Neural cell (in vitro differentiated cells): Measurements from ENCODE around the gene CEP192. TPM values are rescaled to one million over a fixed set of nuclear protein-coding genes. Genes with fewer than 3 reads are reported as not detected.

Source experiments
- H2AFZ ChIP-seq: fragments of 200-600, 300-800 bp; sonication (generic), shearing (Covaris generic); 2 replicates; pipeline ENCODE4 v1.6.0; 2014; ENCODE audit warnings: low read depth, mild to moderate bottlenecking, antibody characterized with exemption, low read length, moderate library complexity
- H3F3A ChIP-seq: fragments of 200-600 bp; shearing (Covaris generic); 2 replicates; pipeline ENCODE4 v1.6.1; 2016; ENCODE audit warnings: mild to moderate bottlenecking, moderate library complexity, mixed read lengths, antibody characterized with exemption, low read length; ENCODE audit not compliant: insufficient read depth, poor library complexity, severe bottlenecking
- H3K27ac ChIP-seq: fragments of 200-600, 300-800 bp; sonication (generic), shearing (Covaris generic); 2 replicates; pipeline ENCODE4 v1.5.1; 2014; ENCODE audit warnings: mild to moderate bottlenecking, low read length, moderate library complexity
- H3K27me3 ChIP-seq: fragments of 300-800, 200-600 bp; sonication (generic), shearing (Covaris generic); 2 replicates; pipeline ENCODE4 v1.6.0; 2014; ENCODE audit warnings: mild to moderate bottlenecking, low read depth, low read length, moderate library complexity; ENCODE audit not compliant: insufficient read depth
- H3K36me3 ChIP-seq: fragments of 300-800, 200-600 bp; sonication (generic), shearing (Covaris generic); 2 replicates; pipeline ENCODE4 v1.5.1; 2014; ENCODE audit warnings: mild to moderate bottlenecking, antibody characterized with exemption, low read length, moderate library complexity; ENCODE audit not compliant: insufficient read depth
- H3K4me2 ChIP-seq: fragments of 300-800, 200-600 bp; sonication (generic), shearing (Covaris generic); 2 replicates; pipeline ENCODE4 v1.6.0; 2014; ENCODE audit warnings: mild to moderate bottlenecking, low read length
- H3K4me3 ChIP-seq: fragments of 300-800, 200-600 bp; sonication (generic), shearing (Covaris generic); 2 replicates; pipeline ENCODE4 v1.5.1; 2014; ENCODE audit warnings: mild to moderate bottlenecking, low read length, moderate library complexity
- H3K79me2 ChIP-seq: fragments of 200-600 bp; shearing (Covaris generic); replicated peaks from 2 replicates; pipeline ENCODE4 v1.6.0; 2014; ENCODE audit warnings: mild to moderate bottlenecking, low read length, moderate library complexity; ENCODE audit not compliant: insufficient read depth
- H3K9ac ChIP-seq: fragments of 300-800, 200-600 bp; sonication (generic), shearing (Covaris generic); 2 replicates; pipeline ENCODE4 v1.6.1; 2016; ENCODE audit warnings: mild to moderate bottlenecking, low read length, mixed read lengths
- H3K9me2 ChIP-seq: fragments of 200-600 bp; shearing (Covaris generic); 2 replicates; pipeline ENCODE4 v1.6.1; 2016; ENCODE audit warnings: mild to moderate bottlenecking, low read length, mixed read lengths; ENCODE audit not compliant: insufficient read depth
- H3K9me3 ChIP-seq: fragments of 200-600, 300-800 bp; sonication (generic), shearing (Covaris generic); 2 replicates; pipeline ENCODE4 v1.6.1; 2016; ENCODE audit warnings: mild to moderate bottlenecking, mixed run types, low read length, moderate library complexity, mixed read lengths
- H4K20me1 ChIP-seq: fragments of 200-600 bp; shearing (Covaris generic); 2 replicates; pipeline ENCODE4 v1.6.1; 2016; ENCODE audit warnings: mild to moderate bottlenecking, mixed run types; ENCODE audit not compliant: insufficient read depth
- CTCF ChIP-seq: fragments of 450-650 bp; IDR thresholded peaks from 2 replicates; pipeline ENCODE4 v1.5.1; 2014; ENCODE audit warnings: antibody characterized with exemption, mild to moderate bottlenecking, moderate library complexity; ENCODE audit not compliant: poor library complexity, severe bottlenecking
- EP300 ChIP-seq: fragments of 450-650 bp; conservative IDR thresholded peaks from 2 replicates; pipeline ENCODE4 v1.6.1; 2014; ENCODE audit warnings: antibody characterized with exemption, mild to moderate bottlenecking, moderate library complexity; ENCODE audit not compliant: poor library complexity, severe bottlenecking
- EZH2 ChIP-seq: fragments of 200-600, 300-800 bp; shearing (Covaris generic), sonication (generic); IDR thresholded peaks from 2 replicates; pipeline ENCODE4 v1.6.1; 2014; ENCODE audit warnings: antibody characterized with exemption, low read length, borderline replicate concordance, mild to moderate bottlenecking; ENCODE audit not compliant: insufficient read depth, poor library complexity, severe bottlenecking
- MXI1 ChIP-seq: fragments of 450-650 bp; conservative IDR thresholded peaks from 2 replicates; pipeline ENCODE4 v1.6.1; 2014; ENCODE audit warnings: antibody characterized with exemption, mild to moderate bottlenecking; ENCODE audit not compliant: poor library complexity, severe bottlenecking
- POLR2AphosphoS5 ChIP-seq: IDR thresholded peaks from 2 replicates; pipeline ENCODE4 v1.6.1; 2012
- RAD21 ChIP-seq: fragments of 450-650 bp; conservative IDR thresholded peaks from 2 replicates; pipeline ENCODE4 v1.6.1; 2014; ENCODE audit warnings: antibody characterized with exemption, mild to moderate bottlenecking, moderate library complexity
- REST ChIP-seq: IDR thresholded peaks from 2 replicates; pipeline ENCODE4 v1.6.1; 2012; ENCODE audit warnings: borderline replicate concordance
- SMC3 ChIP-seq: fragments of 450-650 bp; conservative IDR thresholded peaks from 2 replicates; pipeline ENCODE4 v1.6.1; 2014; ENCODE audit warnings: antibody characterized with exemption, mild to moderate bottlenecking, moderate library complexity; ENCODE audit not compliant: poor library complexity
- TAF1 ChIP-seq: IDR thresholded peaks from 2 replicates; pipeline ENCODE4 v1.6.1; 2012; ENCODE audit warnings: low read depth
- polyA plus RNA-seq: library from polyadenylated mRNA; depleted of rRNA; stranded (reverse); fragments of >200 nt; gene quantifications from 2 replicates; pipeline ENCODE4 v1.2.3, GENCODE V29; 2014

CEP192 gene
- polyA plus RNA-seq, 1 donor from 2014 or later, result 28.1 TPM

- Histone ChIP-seq H3K79me2 (no peaks in the 10 kb centered on the region), H3K4me3 (no peak overlapping the region), H2AFZ (no peak overlapping the region), H3K4me2 (no peak overlapping the region), H3K27me3 (no peaks in the 10 kb centered on the region), H3K9me2 (no peaks in the 10 kb centered on the region), H3K27ac (no peak overlapping the region), H3F3A (no peaks in the 10 kb centered on the region), H3K9me3 (no peaks in the 10 kb centered on the region), H3K9ac (no peak overlapping the region), H3K36me3 (no peaks in the 10 kb centered on the region), H4K20me1 (no peaks in the 10 kb centered on the region)
- TF ChIP-seq RAD21, result no peak
- TF ChIP-seq POLR2AphosphoS5, result no peak
- TF ChIP-seq MXI1, result no peak
- no peak for TF ChIP-seq SMC3
- no peak for TF ChIP-seq REST
- TF ChIP-seq EZH2, result no peak
- no peak for TF ChIP-seq CTCF
- no peak for TF ChIP-seq EP300
- no peak for TF ChIP-seq TAF1
Measured at GRCh38 chr18:13011719-13012118, 20.6 kb downstream of the CEP192 start.

DNA sequence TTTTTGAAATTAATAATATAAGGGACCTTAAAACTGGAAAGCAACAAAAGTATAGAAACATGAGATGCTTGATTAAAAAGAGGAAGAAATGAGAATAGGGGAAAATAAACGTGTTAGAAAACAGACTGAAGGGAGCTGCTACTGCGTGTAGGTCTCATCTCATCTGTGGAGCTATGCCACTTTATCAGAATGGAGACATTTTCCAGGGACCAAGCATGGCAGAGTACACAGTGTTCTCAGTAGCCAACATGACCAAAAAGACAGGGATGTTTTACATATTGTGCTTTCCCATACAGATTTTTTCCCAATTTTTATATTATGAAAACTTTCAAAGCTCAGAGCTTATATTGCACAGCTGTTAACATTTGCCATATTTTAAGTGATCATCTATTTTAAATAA is 23.1 kb downstream of the CEP192 start:
- Histone ChIP-seq H3K4me2 (no peak overlapping the region), H3K79me2 (no peaks in the 10 kb centered on the region), H3K27me3 (no peaks in the 10 kb centered on the region), H2AFZ (no peak overlapping the region), H3K36me3 (peaks cover 4% of the 10 kb centered on the region), H3K9me3 (no peaks in the 10 kb centered on the region), H3K9me2 (no peaks in the 10 kb centered on the region), H3K4me3 (no peak overlapping the region), H3K27ac (no peak overlapping the region), H3F3A (no peaks in the 10 kb centered on the region), H4K20me1 (no peaks in the 10 kb centered on the region), H3K9ac (no peak overlapping the region)
- TF ChIP-seq CTCF (no peak), POLR2AphosphoS5 (no peak), MXI1 (no peak), EP300 (no peak), REST (no peak), TAF1 (no peak), EZH2 (no peak), RAD21 (no peak), SMC3 (no peak)
